WTC11 (cell line): ENCODE measurements around the gene CABP2.

Source experiments
- CREM ChIP-seq: sonication (generic); formaldehyde crosslinking; IDR thresholded peaks from 2 replicates; pipeline ENCODE4 v1.8.1; 2022; ENCODE audit warnings: mild to moderate bottlenecking, missing genetic modification reagents, moderate library complexity
- CTCF ChIP-seq: fragments of 200-600 bp; IDR thresholded peaks from 2 replicates; pipeline ENCODE4 v1.8.0; 2022; ENCODE audit warnings: antibody characterized with exemption
- FOXJ3 ChIP-seq: sonication (generic); formaldehyde crosslinking; IDR thresholded peaks from 2 replicates; pipeline ENCODE4 v1.9.0; 2021; ENCODE audit warnings: missing genetic modification reagents, mild to moderate bottlenecking, borderline replicate concordance
- IRF2 ChIP-seq: sonication (generic); formaldehyde crosslinking; IDR thresholded peaks from 2 replicates; pipeline ENCODE4 v1.8.0; 2022; ENCODE audit warnings: low read depth, missing genetic modification reagents, borderline replicate concordance
- JAZF1 ChIP-seq: fragments of 250-450 bp; sonication (Bioruptor Pico); IDR thresholded peaks from 2 replicates; pipeline ENCODE4 v1.9.0; 2021; ENCODE audit warnings: moderate library complexity, mild to moderate bottlenecking, inconsistent platforms
- NR2C2 ChIP-seq: sonication (generic); formaldehyde crosslinking; IDR thresholded peaks from 2 replicates; pipeline ENCODE4 v1.8.0; 2022; ENCODE audit warnings: mild to moderate bottlenecking, missing genetic modification reagents

- TF ChIP-seq CTCF: no peak
- TF ChIP-seq NR2C2: no peak
- no peak for TF ChIP-seq FOXJ3
- no peak for TF ChIP-seq CREM
- TF ChIP-seq JAZF1 (CRISPR knock-in tag): no peak
- no peak for TF ChIP-seq IRF2
These were observed 19.0 kb downstream of the CABP2 start for GRCh38 chr11:67504005-67504949.
